HUES64 (cell line): ENCODE results near the gene CFDP1.

Experiments used
- H3K27ac ChIP-seq: 2 replicates; pipeline ENCODE4 v1.7.0; 2013; ENCODE audit warnings: low read depth, low read length, inconsistent platforms
- H3K27me3 ChIP-seq: 2 replicates; pipeline ENCODE4 v1.6.1; 2013; ENCODE audit warnings: mild to moderate bottlenecking, low read length; ENCODE audit not compliant: insufficient read depth
- H3K36me3 ChIP-seq: 2 replicates; pipeline ENCODE4 v1.6.1; 2013; ENCODE audit warnings: mild to moderate bottlenecking, low read length; ENCODE audit not compliant: insufficient read depth
- H3K4me1 ChIP-seq: 2 replicates; pipeline ENCODE4 v1.6.1; 2013; ENCODE audit warnings: mild to moderate bottlenecking, low read length, moderate library complexity; ENCODE audit not compliant: insufficient read depth
- H3K4me3 ChIP-seq: 2 replicates; pipeline ENCODE4 v1.5.1; 2013; ENCODE audit warnings: mild to moderate bottlenecking, low read length, moderate library complexity
- H3K9ac ChIP-seq: 2 replicates; pipeline ENCODE4 v1.6.1; 2013; ENCODE audit warnings: mild to moderate bottlenecking, low read depth, low read length
- H3K9me3 ChIP-seq: 2 replicates; pipeline ENCODE4 v1.6.1; 2013; ENCODE audit warnings: low read depth, low read length; ENCODE audit not compliant: insufficient read depth
- WGBS: fragments of 150-250, 120-280 bp; methylation state at CpG from one replicate; pipeline ENCODE4 v1.1.7; 2013; ENCODE audit warnings: missing lambda C conversion rate; 5-methylcytosine and 5-hydroxymethylcytosine counted together

The CFDP1 gene

GRCh38 chr16:75244844-75245758 lies 188.2 kb downstream of the CFDP1 start:
- WGBS = 39% methylated on average over 25 of the region's 25 CpGs
- Histone ChIP-seq H3K9me3 (no peaks in the 10 kb centered on the region), H3K27me3 (no peaks in the 10 kb centered on the region), H3K27ac (peak overlapping the region; percentile 86), H3K4me1 (peaks cover 47% of the 10 kb centered on the region), H3K9ac (peak overlapping the region; percentile 76), H3K4me3 (no peak overlapping the region), H3K36me3 (peaks cover 32% of the 10 kb centered on the region)

DNA sequence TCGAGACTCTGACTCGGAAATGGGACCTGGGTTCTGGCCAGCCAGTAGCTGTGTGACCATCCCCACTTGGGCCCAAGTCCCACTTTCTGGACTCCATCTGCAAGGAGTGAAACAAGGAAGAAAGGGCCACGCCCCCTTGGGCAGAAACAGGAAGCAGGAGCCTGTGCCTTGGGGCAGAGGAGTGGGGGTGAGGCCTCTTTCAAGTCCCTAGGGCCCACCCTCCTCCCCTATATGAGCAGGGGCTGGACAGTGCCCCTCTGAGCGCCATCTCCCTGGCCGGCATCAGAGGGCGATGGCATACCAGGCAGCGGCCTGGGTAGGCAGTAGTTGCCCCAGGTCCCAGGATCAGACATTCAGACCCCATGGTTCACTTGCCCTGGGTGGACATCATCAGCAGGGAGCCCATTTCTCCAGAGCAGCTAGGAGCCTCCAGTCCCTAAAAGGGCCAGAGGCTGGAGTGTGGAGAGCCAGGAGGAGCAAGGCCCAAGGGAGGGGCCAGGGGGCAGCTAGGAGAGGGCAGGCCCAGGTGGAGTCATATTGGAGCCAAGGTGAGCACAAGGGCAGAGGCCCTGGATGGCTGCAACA lies 189.0 kb downstream of the CFDP1 start:
- WGBS = 94% methylated on average over 7 of the region's 7 CpGs
- H3K36me3 ChIP-seq = peaks cover 38% of the 10 kb centered on the region
- H3K27ac ChIP-seq = peak overlapping the region; percentile 86
- H3K4me3 ChIP-seq = no peak overlapping the region
- peak overlapping the region; percentile 76 for H3K9ac ChIP-seq
- H3K9me3 ChIP-seq = no peaks in the 10 kb centered on the region
- no peaks in the 10 kb centered on the region for H3K27me3 ChIP-seq
- H3K4me1 ChIP-seq = peaks cover 40% of the 10 kb centered on the region
